Keratinocyte (primary cell): ENCODE measurements around the gene KRT4. TPM values are rescaled to one million over a fixed set of nuclear protein-coding genes. Genes with fewer than 3 reads are reported as not detected.

Experiments used
- DNase-seq: peaks from one replicate; pipeline ENCODE4 v3.0.0-alpha.2; 2011; ENCODE audit warnings: low read depth, missing footprints, low spot score
- FAIRE-seq: peaks from 2 replicates; lab custom pipeline; 2011; peaks lifted over from hg19 to GRCh38; lab: Jason Lieb, UNC
- H2AFZ ChIP-seq: 2 replicates; pipeline ENCODE4 v1.6.0; 2012; ENCODE audit warnings: low read length, control low read depth, inconsistent platforms; ENCODE audit not compliant: control insufficient read depth
- H3K27ac ChIP-seq: 2 replicates; pipeline ENCODE4 v1.5.1; 2011; ENCODE audit warnings: low read length; ENCODE audit not compliant: control insufficient read depth, insufficient read depth
- H3K27me3 ChIP-seq: 3 replicates; pipeline ENCODE4 v1.6.0; 2011; ENCODE audit warnings: low read length; ENCODE audit not compliant: control insufficient read depth, insufficient read depth; ENCODE audit errors: extremely low read depth
- H3K36me3 ChIP-seq, 2 experiments: 2 replicates in 1 of 2; 3 replicates in 1 of 2; pipeline ENCODE4 v1.5.1; 2011; ENCODE audit warnings: low read length in 2 of 2, mild to moderate bottlenecking in 1 of 2; ENCODE audit not compliant: control insufficient read depth in 2 of 2, insufficient read depth in 2 of 2; ENCODE audit errors: extremely low read depth in 1 of 2
- H3K4me1 ChIP-seq: 3 replicates; pipeline ENCODE4 v1.5.1; 2011; ENCODE audit warnings: low read length; ENCODE audit not compliant: control insufficient read depth, insufficient read depth; ENCODE audit errors: extremely low read depth
- H3K4me2 ChIP-seq: 3 replicates; pipeline ENCODE4 v1.6.0; 2011; ENCODE audit warnings: low read depth, low read length; ENCODE audit not compliant: control insufficient read depth, insufficient read depth; ENCODE audit errors: extremely low read depth
- H3K4me3 ChIP-seq, 3 experiments: fragments of 200-600 bp in 1 of 3; sonication (generic) in 1 of 3; 2 replicates in 2 of 3; 3 replicates in 1 of 3; pipeline ENCODE4 v1.5.1; 2011 to 2016; ENCODE audit warnings: low read length in 3 of 3, mild to moderate bottlenecking in 3 of 3, control low read depth in 2 of 3, inconsistent platforms in 1 of 3, low read depth in 1 of 3, mixed read lengths in 1 of 3, mixed run types in 1 of 3, moderate library complexity in 1 of 3; ENCODE audit not compliant: control insufficient read depth in 2 of 3, insufficient read depth in 2 of 3; ENCODE audit errors: extremely low read depth in 1 of 3
- H3K79me2 ChIP-seq: 2 replicates; pipeline ENCODE4 v1.6.0; 2012; ENCODE audit warnings: low read length; ENCODE audit not compliant: control insufficient read depth, insufficient read depth
- H3K9ac ChIP-seq: 3 replicates; pipeline ENCODE4 v1.6.0; 2011; ENCODE audit warnings: low read length; ENCODE audit not compliant: control insufficient read depth, insufficient read depth; ENCODE audit errors: extremely low read depth
- H3K9me1 ChIP-seq: 3 replicates; pipeline ENCODE4 v1.6.0; 2011; ENCODE audit warnings: low read length; ENCODE audit not compliant: control insufficient read depth, insufficient read depth; ENCODE audit errors: extremely low read depth
- H3K9me3 ChIP-seq: 2 replicates; pipeline ENCODE4 v1.5.1; 2012; ENCODE audit warnings: low read depth, low read length; ENCODE audit not compliant: control insufficient read depth
- H4K20me1 ChIP-seq: 3 replicates; pipeline ENCODE4 v1.6.0; 2011; ENCODE audit warnings: low read length; ENCODE audit not compliant: control insufficient read depth, insufficient read depth; ENCODE audit errors: extremely low read depth
- CTCF ChIP-seq, 3 experiments: IDR thresholded peaks in 1 of 3; conservative IDR thresholded peaks in 1 of 3; optimal IDR thresholded peaks in 1 of 3; 2 replicates in 2 of 3; 3 replicates in 1 of 3; pipeline versions ENCODE3 to v1.5.1; 2011; ENCODE audit warnings: low read length in 3 of 3, mild to moderate bottlenecking in 3 of 3, moderate library complexity in 2 of 3, control low read depth in 1 of 3, inconsistent platforms in 1 of 3; ENCODE audit not compliant: insufficient read depth in 2 of 3; ENCODE audit errors: extremely low read depth in 1 of 3
- EZH2 ChIP-seq: IDR thresholded peaks from one replicate; pipeline ENCODE4 v1.6.1; 2012; ENCODE audit warnings: inconsistent platforms, mild to moderate bottlenecking, low read length, moderate library complexity
- dilution Hi-C: fragments of 300-500 bp; cut with MboI; formaldehyde crosslinking; loops from one replicate; pipeline ENCODE4 v1.7.0; 2020; ENCODE audit warnings: low sequenced_read_pairs; ENCODE audit not compliant: extremely low pct_ligation_motif_present
- polyA plus RNA-seq, 5 experiments: library from polyadenylated mRNA; depleted of rRNA in 3 of 5; stranded (reverse) in 3 of 5; stranded (forward) in 1 of 5; unstranded in 1 of 5; fragments of >200 nt; gene quantifications; 1 replicate in 1 of 5; 2 replicates in 3 of 5; 3 replicates in 1 of 5; pipeline versions ENCODE4 v1.2.1 to v1.2.3, GENCODE V29; 2011 to 2012; ENCODE audit warnings: missing spikeins in 2 of 5, low read depth in 1 of 5, low replicate concordance in 1 of 5

Gene KRT4
- polyA plus RNA-seq, 1 donor (not counting 4 experiments of a cell fraction or from before 2014, with no cell fraction given) = 2.0 TPM

GRCh38 chr12:52797529-52797894 lies 16.4 kb downstream of the KRT4 start:
- no peaks in the 10 kb centered on the region for H3K79me2 ChIP-seq
- no peaks in the 10 kb centered on the region for H3K36me3 ChIP-seq
- H3K9me3 ChIP-seq = no peaks in the 10 kb centered on the region
- H3K4me2 ChIP-seq = no peak overlapping the region
- no peak overlapping the region for H3K4me3 ChIP-seq
- DNase-seq (no peak), FAIRE-seq (no peak)
- no peaks in the 10 kb centered on the region for H3K9me1 ChIP-seq
- H4K20me1 ChIP-seq = no peaks in the 10 kb centered on the region
- H3K9ac ChIP-seq = no peak overlapping the region
- peaks cover 1% of the 10 kb centered on the region for H3K27me3 ChIP-seq
- no peak overlapping the region for H2AFZ ChIP-seq
- dilution Hi-C loops = no loop called here
- TF ChIP-seq CTCF (optimal IDR thresholded peaks at IDR 0.05 in 1 of 3, IDR thresholded peaks at IDR 0.05 in 1 of 3, conservative IDR thresholded peaks at IDR 0.05 in 1 of 3; ENCODE audit: extremely low read depth in 1 of 3, insufficient read depth in 2 of 3, low read length in 3 of 3) (no peak), EZH2 (no peak)
- peaks cover 39% of the 10 kb centered on the region for H3K4me1 ChIP-seq
- no peak overlapping the region for H3K27ac ChIP-seq

GRCh38 chr12:52796839-52797528 lies 16.9 kb downstream of the KRT4 start:
- DNase-seq = no peak
- no peak for TF ChIP-seq EZH2
- TF ChIP-seq CTCF (optimal IDR thresholded peaks at IDR 0.05 in 1 of 3, IDR thresholded peaks at IDR 0.05 in 1 of 3, conservative IDR thresholded peaks at IDR 0.05 in 1 of 3; ENCODE audit: extremely low read depth in 1 of 3, insufficient read depth in 2 of 3, low read length in 3 of 3) = no peak

More at GRCh38 chr12:52796839-52797528, 16.9 kb downstream of the KRT4 start:
- H3K4me2 ChIP-seq = no peak overlapping the region
- FAIRE-seq = no peak
- no peaks in the 10 kb centered on the region for H3K9me1 ChIP-seq
- H3K36me3 ChIP-seq = no peaks in the 10 kb centered on the region
- H3K27ac ChIP-seq = no peak overlapping the region
- peaks cover 39% of the 10 kb centered on the region for H3K4me1 ChIP-seq
- H3K27me3 ChIP-seq = peaks cover 7% of the 10 kb centered on the region
- H3K79me2 ChIP-seq = no peaks in the 10 kb centered on the region
- no peak overlapping the region for H3K4me3 ChIP-seq
- no peaks in the 10 kb centered on the region for H3K9me3 ChIP-seq
- no peak overlapping the region for H3K9ac ChIP-seq
- dilution Hi-C loops = no loop called here
- H2AFZ ChIP-seq = no peak overlapping the region
- no peaks in the 10 kb centered on the region for H4K20me1 ChIP-seq
